ENCODE results near the gene NPL. TPM values are rescaled to one million over a fixed set of nuclear protein-coding genes. Genes with fewer than 3 reads are reported as not detected.

Gene NPL
- total and polyA plus RNA-seq, 2 of the 13 experiments (the other 11 are each of a cell fraction or from before 2014, with no cell fraction given), result 0.03 to 0.04 TPM

GRCh38 chr1:182752077-182752988, 37.2 kb upstream of the NPL start (continued):
- no peak for TF ChIP-seq ZSCAN5A (CRISPR knock-in tag; IDR thresholded peaks at IDR 0.05; ENCODE audit: borderline replicate concordance)
- TF ChIP-seq ZNF501 (CRISPR knock-in tag; IDR thresholded peaks at IDR 0.05), result no peak
- no peak for TF ChIP-seq SP5 (CRISPR knock-in tag; IDR thresholded peaks at IDR 0.05; ENCODE audit: borderline replicate concordance, low read depth)

GRCh38 chr1:182754087-182754486, 35.5 kb upstream of the NPL start:
- ATAC-seq, result no peak
- POLR2A ChIA-PET, result no interaction called here
- no peaks in the 10 kb centered on the region for H3K79me2 ChIP-seq (ENCODE audit: insufficient read depth, low read length)
- no peak for TF ChIP-seq KDM3A (CRISPR knock-in tag; IDR thresholded peaks at IDR 0.05; ENCODE audit: low read depth)
- TF ChIP-seq ZNF251 (CRISPR knock-in tag; IDR thresholded peaks at IDR 0.05), result no peak
- no peak for TF ChIP-seq BCLAF1 (IDR thresholded peaks at IDR 0.05)
- no peak for TF ChIP-seq FOXP4 (CRISPR knock-in tag; IDR thresholded peaks at IDR 0.05)
- TF ChIP-seq ATRX (CRISPR knock-in tag; IDR thresholded peaks at IDR 0.05; ENCODE audit: borderline replicate concordance), result no peak
- no peak for TF ChIP-seq RXRA (CRISPR knock-in tag; IDR thresholded peaks at IDR 0.05)
- no peak for TF ChIP-seq NAIF1 (CRISPR knock-in tag; IDR thresholded peaks at IDR 0.05; ENCODE audit: borderline replicate concordance)
- no peak for TF ChIP-seq ZFP36L1 (CRISPR knock-in tag; IDR thresholded peaks at IDR 0.05)
- no peak for TF ChIP-seq ZNF800 (CRISPR knock-in tag; IDR thresholded peaks at IDR 0.05)
- no peak for TF ChIP-seq NCOR1 (IDR thresholded peaks at IDR 0.05; ENCODE audit: borderline replicate concordance, low read length)
- TF ChIP-seq TOPORS (CRISPR knock-in tag; IDR thresholded peaks at IDR 0.05), result no peak

More at GRCh38 chr1:182754087-182754486, 35.5 kb upstream of the NPL start:
- DNase-seq (ENCODE audit: low spot score) (no peak), FAIRE-seq (no peak)
- H3K4me2 ChIP-seq (ENCODE audit: low read depth, low read length), result no peak overlapping the region
- in situ Hi-C loops (cut with HindIII; ENCODE audit: extremely low pct_ligation_motif_present, low pct_unique_long_range_greater_than_20kb), result no loop called here
- H2AFZ ChIP-seq (ENCODE audit: low read length), result no peak overlapping the region
- 23% methylated on average over 6 of the region's 7 CpGs for WGBS (ENCODE audit: low lambda C conversion rate)
- 0 out of 5 replicates have a peak, but pooled peaks cover 0 to 4% of the 10 kb centered on the region in 2 experiments for H3K27me3 ChIP-seq (ENCODE audit: control insufficient read depth in 1 of 2, insufficient read depth in 2 of 2, low read length in 2 of 2)
- H3K36me3 ChIP-seq (replicated peaks in 1 of 2; ENCODE audit: control insufficient read depth in 1 of 2, insufficient read depth in 2 of 2, low read length in 2 of 2), result no peaks in the 10 kb centered on the region
- BruUV-seq (replicated peaks), result no TSS peak
- no peaks in the 10 kb centered on the region for H3K9me3 ChIP-seq (ENCODE audit: low read length)
- no peaks in the 10 kb centered on the region for H3K4me1 ChIP-seq (ENCODE audit: insufficient read depth, low read length)
- CTCF ChIA-PET (ENCODE audit: low intra/inter-chr PET ratio, low total read pairs), result no interaction called here
- intact Hi-C loops (cut with micrococcal nuclease; ENCODE audit: unreplicated experiment), result no loop called here
- no peak overlapping the region for H3K4me3 ChIP-seq (replicated peaks in 1 of 3; ENCODE audit: insufficient read depth in 1 of 3, low read depth in 2 of 3, low read length in 3 of 3)
- H4K20me1 ChIP-seq (ENCODE audit: insufficient read depth, low read length), result no peaks in the 10 kb centered on the region
- H3K27ac ChIP-seq (ENCODE audit: extremely low read length, insufficient read depth, low read length), result no peak overlapping the region
- no peak overlapping the region for H3K9ac ChIP-seq (ENCODE audit: insufficient read depth, low read depth, low read length)

All from HepG2 (cell line).